ENCODE measurements around the gene COG5.

Gene COG5

GRCh38 chr7:107563775-107564552 is at the start of gene COG5, which contains the start of gene DUS4L:
Gene COG5, minus strand, starts transcription at chr7:107563920. Its CDS starts 24 bp downstream, at chr7:107563896.
Gene DUS4L, plus strand, starts transcription at chr7:107563971. Its CDS starts 3,100 bp downstream, at chr7:107567071.
- Histone ChIP-seq H3K9me3 (ENCODE audit: control insufficient read depth, low read length) (no peaks in the 10 kb centered on the region), H3K4me3 (ENCODE audit: low read length) (peak within 1 kb of the TSS; percentile 85), H3K4me1 (ENCODE audit: control insufficient read depth, insufficient read depth, low read length) (peaks cover 13% of the 10 kb centered on the region), H3K36me3 (ENCODE audit: control insufficient read depth, insufficient read depth, low read length) (no peaks in the 10 kb centered on the region), H3K27me3 (ENCODE audit: control insufficient read depth, insufficient read depth, low read length) (no peaks in the 10 kb centered on the region), H3K9ac (ENCODE audit: low read length) (peak within 1 kb of the TSS; percentile 94)

GRCh38 chr7:107613439-107613838 is 49.7 kb upstream of the COG5 start:
- Histone ChIP-seq H3K9me3 (ENCODE audit: control insufficient read depth, low read length) (no peaks in the 10 kb centered on the region), H3K36me3 (ENCODE audit: control insufficient read depth, insufficient read depth, low read length) (no peaks in the 10 kb centered on the region)

GRCh38 chr7:107610323-107610722 is 46.6 kb upstream of the COG5 start:
- Histone ChIP-seq H3K4me1 (ENCODE audit: control insufficient read depth, insufficient read depth, low read length) (peaks cover 4% of the 10 kb centered on the region), H3K9me3 (ENCODE audit: control insufficient read depth, low read length) (no peaks in the 10 kb centered on the region), H3K36me3 (ENCODE audit: control insufficient read depth, insufficient read depth, low read length) (no peaks in the 10 kb centered on the region), H3K27me3 (ENCODE audit: control insufficient read depth, insufficient read depth, low read length) (no peaks in the 10 kb centered on the region), H3K9ac (ENCODE audit: low read length) (no peak overlapping the region), H3K4me3 (ENCODE audit: low read length) (no peak overlapping the region)

More at GRCh38 chr7:107613439-107613838, 49.7 kb upstream of the COG5 start:
- Histone ChIP-seq H3K27me3 (ENCODE audit: control insufficient read depth, insufficient read depth, low read length) (no peaks in the 10 kb centered on the region), H3K4me3 (ENCODE audit: low read length) (no peak overlapping the region), H3K4me1 (ENCODE audit: control insufficient read depth, insufficient read depth, low read length) (peaks cover 4% of the 10 kb centered on the region), H3K9ac (ENCODE audit: low read length) (no peak overlapping the region)

GRCh38 chr7:107609811-107610261 is 46.1 kb upstream of the COG5 start:
- no peaks in the 10 kb centered on the region for H3K9me3 ChIP-seq (ENCODE audit: control insufficient read depth, low read length)
- no peak overlapping the region for H3K9ac ChIP-seq (ENCODE audit: low read length)
- no peaks in the 10 kb centered on the region for H3K36me3 ChIP-seq (ENCODE audit: control insufficient read depth, insufficient read depth, low read length)
- no peak overlapping the region for H3K4me3 ChIP-seq (ENCODE audit: low read length)
- H3K27me3 ChIP-seq (ENCODE audit: control insufficient read depth, insufficient read depth, low read length) = no peaks in the 10 kb centered on the region
- peaks cover 4% of the 10 kb centered on the region for H3K4me1 ChIP-seq (ENCODE audit: control insufficient read depth, insufficient read depth, low read length)

GRCh38 chr7:107606303-107606702 is 42.6 kb upstream of the COG5 start:
- no peaks in the 10 kb centered on the region for H3K9me3 ChIP-seq (ENCODE audit: control insufficient read depth, low read length)
- no peaks in the 10 kb centered on the region for H3K36me3 ChIP-seq (ENCODE audit: control insufficient read depth, insufficient read depth, low read length)
- H3K9ac ChIP-seq (ENCODE audit: low read length) = no peak overlapping the region
- no peak overlapping the region for H3K4me3 ChIP-seq (ENCODE audit: low read length)
- H3K27me3 ChIP-seq (ENCODE audit: control insufficient read depth, insufficient read depth, low read length) = no peaks in the 10 kb centered on the region
- H3K4me1 ChIP-seq (ENCODE audit: control insufficient read depth, insufficient read depth, low read length) = peaks cover 4% of the 10 kb centered on the region

- Histone ChIP-seq H3K9ac (ENCODE audit: low read length) (no peak overlapping the region), H3K9me3 (ENCODE audit: control insufficient read depth, low read length) (no peaks in the 10 kb centered on the region), H3K27me3 (ENCODE audit: control insufficient read depth, insufficient read depth, low read length) (no peaks in the 10 kb centered on the region), H3K4me3 (ENCODE audit: low read length) (no peak overlapping the region), H3K36me3 (ENCODE audit: control insufficient read depth, insufficient read depth, low read length) (no peaks in the 10 kb centered on the region), H3K4me1 (ENCODE audit: control insufficient read depth, insufficient read depth, low read length) (peaks cover 4% of the 10 kb centered on the region)
Observed at GRCh38 chr7:107605218-107605815, 41.6 kb upstream of the COG5 start.

GRCh38 chr7:107600816-107601215 is 37.1 kb upstream of the COG5 start:
- Histone ChIP-seq H3K9ac (ENCODE audit: low read length) (no peak overlapping the region), H3K36me3 (ENCODE audit: control insufficient read depth, insufficient read depth, low read length) (no peaks in the 10 kb centered on the region), H3K9me3 (ENCODE audit: control insufficient read depth, low read length) (no peaks in the 10 kb centered on the region), H3K4me1 (ENCODE audit: control insufficient read depth, insufficient read depth, low read length) (no peaks in the 10 kb centered on the region), H3K27me3 (ENCODE audit: control insufficient read depth, insufficient read depth, low read length) (no peaks in the 10 kb centered on the region), H3K4me3 (ENCODE audit: low read length) (no peak overlapping the region)

GRCh38 chr7:107599262-107599661 is 35.5 kb upstream of the COG5 start:
- Histone ChIP-seq H3K27me3 (ENCODE audit: control insufficient read depth, insufficient read depth, low read length) (no peaks in the 10 kb centered on the region), H3K4me1 (ENCODE audit: control insufficient read depth, insufficient read depth, low read length) (no peaks in the 10 kb centered on the region), H3K36me3 (ENCODE audit: control insufficient read depth, insufficient read depth, low read length) (no peaks in the 10 kb centered on the region)

GRCh38 chr7:107597953-107598352 is 34.2 kb upstream of the COG5 start:
- Histone ChIP-seq H3K9me3 (ENCODE audit: control insufficient read depth, low read length) (no peaks in the 10 kb centered on the region), H3K36me3 (ENCODE audit: control insufficient read depth, insufficient read depth, low read length) (no peaks in the 10 kb centered on the region), H3K4me3 (ENCODE audit: low read length) (no peak overlapping the region), H3K27me3 (ENCODE audit: control insufficient read depth, insufficient read depth, low read length) (no peaks in the 10 kb centered on the region), H3K9ac (ENCODE audit: low read length) (no peak overlapping the region), H3K4me1 (ENCODE audit: control insufficient read depth, insufficient read depth, low read length) (no peaks in the 10 kb centered on the region)

More at GRCh38 chr7:107599262-107599661, 35.5 kb upstream of the COG5 start:
- Histone ChIP-seq H3K4me3 (ENCODE audit: low read length) (no peak overlapping the region), H3K9ac (ENCODE audit: low read length) (no peak overlapping the region), H3K9me3 (ENCODE audit: control insufficient read depth, low read length) (no peaks in the 10 kb centered on the region)

- Histone ChIP-seq H3K36me3 (ENCODE audit: control insufficient read depth, insufficient read depth, low read length) (no peaks in the 10 kb centered on the region), H3K4me1 (ENCODE audit: control insufficient read depth, insufficient read depth, low read length) (no peaks in the 10 kb centered on the region), H3K9me3 (ENCODE audit: control insufficient read depth, low read length) (no peaks in the 10 kb centered on the region), H3K9ac (ENCODE audit: low read length) (no peak overlapping the region), H3K27me3 (ENCODE audit: control insufficient read depth, insufficient read depth, low read length) (no peaks in the 10 kb centered on the region), H3K4me3 (ENCODE audit: low read length) (no peak overlapping the region)
Observed at GRCh38 chr7:107597582-107597916, 33.8 kb upstream of the COG5 start.

- Histone ChIP-seq H3K36me3 (ENCODE audit: control insufficient read depth, insufficient read depth, low read length) (no peaks in the 10 kb centered on the region), H3K9ac (ENCODE audit: low read length) (no peak overlapping the region), H3K4me3 (ENCODE audit: low read length) (no peak overlapping the region), H3K27me3 (ENCODE audit: control insufficient read depth, insufficient read depth, low read length) (no peaks in the 10 kb centered on the region), H3K9me3 (ENCODE audit: control insufficient read depth, low read length) (no peaks in the 10 kb centered on the region), H3K4me1 (ENCODE audit: control insufficient read depth, insufficient read depth, low read length) (no peaks in the 10 kb centered on the region)
Observed at GRCh38 chr7:107596881-107597581, 33.3 kb upstream of the COG5 start.
